Testis (tissue), 3 donors: Measurements from ENCODE around the gene MRPS33. TPM values are rescaled to one million over a fixed set of nuclear protein-coding genes. Genes with fewer than 3 reads are reported as not detected.
"Not testable (repeated sequence)": the region's sequence is repeated elsewhere in the genome, so short reads cannot be mapped to it uniquely, and the experiment has no call there.

ENCODE experiments used
- DNase-seq: peaks from one replicate; pipeline ENCODE4 v3.0.0-alpha.2; 2019
- H3K27ac ChIP-seq, 2 donors: fragments of 200-600 bp; sonication (generic); one replicate each; pipeline ENCODE4 v1.5.1; 2019
- H3K27me3 ChIP-seq: fragments of 200-600 bp; sonication (generic); one replicate; pipeline ENCODE4 v1.5.1; 2019
- H3K36me3 ChIP-seq: fragments of 200-600 bp; sonication (generic); one replicate; pipeline ENCODE4 v1.5.1; 2017; ENCODE audit warnings: low read depth; ENCODE audit errors: missing control alignments
- H3K4me1 ChIP-seq: fragments of 200-600 bp; sonication (generic); one replicate; pipeline ENCODE4 v1.5.1; 2019
- H3K4me3 ChIP-seq, 2 donors: fragments of 200-600 bp; sonication (generic); one replicate each; pipeline ENCODE4 v1.5.1; 2017 to 2019
- H3K9me3 ChIP-seq: fragments of 200-600 bp; sonication (generic); one replicate; pipeline ENCODE4 v1.5.1; 2017
- CTCF ChIP-seq, 3 experiments: fragments of 450-650 bp in 2 of 3; fragments of 200-600 bp in 1 of 3; sonication (generic) in 1 of 3; IDR thresholded peaks; one replicate each; pipeline ENCODE4 v1.5.1; 2016 to 2019; ENCODE audit warnings: antibody characterized with exemption in 3 of 3, mild to moderate bottlenecking in 2 of 3, moderate library complexity in 1 of 3
- POLR2A ChIP-seq: fragments of 450-650 bp; IDR thresholded peaks from one replicate; pipeline ENCODE4 v1.6.1; 2017; ENCODE audit warnings: antibody characterized with exemption, mild to moderate bottlenecking, moderate library complexity
- WGBS, 2 donors: methylation state at CpG; one replicate each; pipeline ENCODE4 v1.1.5; 2018; 5-methylcytosine and 5-hydroxymethylcytosine counted together
- intact Hi-C: fragments of 100-400 bp; cut with DNase I; formaldehyde crosslinking; loops from one replicate; pipeline ENCODE4 v1.15.1; 2023; ENCODE audit warnings: low total_unique reads
- polyA plus RNA-seq: library from polyadenylated mRNA; stranded (reverse); fragments of 350-450 nt; fragmentation: Illumina TruSeq; extraction: RNeasy Lipid Tissue Mini Kit (QIAGEN cat#74804); gene quantifications from one replicate; pipeline ENCODE4 v1.2.3, GENCODE V29; 2014; ENCODE audit warnings: low read depth, low replicate concordance; ENCODE audit not compliant: insufficient read depth
- total RNA-seq, 2 donors: library from RNA; depleted of rRNA; stranded (reverse); fragments of >200 nt; gene quantifications; one replicate each; pipeline ENCODE4 v1.2.3, GENCODE V29; 2016

MRPS33 gene
- total and polyA plus RNA-seq, 3 donors from 2014 or later, result 28.8 to 114 (median 31.9) TPM

GRCh38 chr7:140972876-140973829 is 41.6 kb downstream of the MRPS33 start:
- intact Hi-C loops, result no loop called here
- Histone ChIP-seq H3K36me3 (no peaks in the 10 kb centered on the region), H3K4me1 (no peaks in the 10 kb centered on the region), H3K27me3 (no peaks in the 10 kb centered on the region), H3K4me3 (no peak overlapping the region), H3K9me3 (no peaks in the 10 kb centered on the region), H3K27ac (no peak overlapping the region)
- 81 to 85% methylated on average over 8 to 9 of the region's 9 CpGs for WGBS, 2 donors
- TF ChIP-seq POLR2A (no peak), CTCF (IDR thresholded peaks at IDR 0.05) (no peak)
- no peak for DNase-seq

- no peaks in the 10 kb centered on the region for H3K9me3 ChIP-seq
- no peak for TF ChIP-seq POLR2A
- no peaks in the 10 kb centered on the region for H3K27me3 ChIP-seq
- no peak for DNase-seq
- no peaks in the 10 kb centered on the region for H3K36me3 ChIP-seq
- H3K4me1 ChIP-seq, result no peaks in the 10 kb centered on the region
- intact Hi-C loops, result no loop called here
- 76 to 86% methylated on average over 2 of the region's 2 CpGs for WGBS, 2 donors
- H3K4me3 ChIP-seq, result no peak overlapping the region
- no peak overlapping the region for H3K27ac ChIP-seq
These were observed 42.4 kb downstream of the MRPS33 start for GRCh38 chr7:140972344-140972743.

- no peaks in the 10 kb centered on the region for H3K9me3 ChIP-seq
- intact Hi-C loops, result no loop called here
- no peak for DNase-seq
- H3K27me3 ChIP-seq, result no peaks in the 10 kb centered on the region
- no peaks in the 10 kb centered on the region for H3K36me3 ChIP-seq
- TF ChIP-seq CTCF (IDR thresholded peaks at IDR 0.05) (no peak), POLR2A (no peak)
- WGBS, 2 donors, result 71 to 78% methylated on average over 2 of the region's 2 CpGs
- no peak overlapping the region for H3K27ac ChIP-seq
- no peak overlapping the region for H3K4me3 ChIP-seq
- no peaks in the 10 kb centered on the region for H3K4me1 ChIP-seq
These were observed 47.3 kb downstream of the MRPS33 start for GRCh38 chr7:140967438-140967837.

- 68 to 82% methylated on average over 5 of the region's 5 CpGs for WGBS, 2 donors
- no peak for DNase-seq
- no peaks in the 10 kb centered on the region for H3K4me1 ChIP-seq
- no peaks in the 10 kb centered on the region for H3K36me3 ChIP-seq
- intact Hi-C loops, result no loop called here
- H3K27ac ChIP-seq, result no peak overlapping the region
- no peak for TF ChIP-seq POLR2A
- TF ChIP-seq CTCF (IDR thresholded peaks at IDR 0.05), result no peak
- H3K27me3 ChIP-seq, result no peaks in the 10 kb centered on the region
- H3K9me3 ChIP-seq, result no peaks in the 10 kb centered on the region
- H3K4me3 ChIP-seq, result no peak overlapping the region
These were observed 48.1 kb downstream of the MRPS33 start for GRCh38 chr7:140966561-140967233.

- no peak overlapping the region for H3K27ac ChIP-seq
- H3K9me3 ChIP-seq, result no peaks in the 10 kb centered on the region
- no peaks in the 10 kb centered on the region for H3K27me3 ChIP-seq
- no peak for TF ChIP-seq CTCF (IDR thresholded peaks at IDR 0.05)
- no peak for TF ChIP-seq POLR2A
- WGBS, 2 donors, result 92 to 98% methylated on average over 4 of the region's 4 CpGs
- no peak for DNase-seq
- no peak overlapping the region for H3K4me3 ChIP-seq
- no peaks in the 10 kb centered on the region for H3K4me1 ChIP-seq
- H3K36me3 ChIP-seq, result no peaks in the 10 kb centered on the region
- intact Hi-C loops, result no loop called here
These were observed 53.6 kb downstream of the MRPS33 start for GRCh38 chr7:140961117-140961516.

- DNase-seq, H3K27me3 ChIP-seq, H3K27ac ChIP-seq, H3K4me1 ChIP-seq, H3K36me3 ChIP-seq, H3K4me3 ChIP-seq, H3K9me3 ChIP-seq, intact Hi-C loops: not testable (repeated sequence)
- WGBS, 2 donors, result 78 to 90% methylated on average over 8 to 25 of the region's 25 CpGs
These were observed 57.8 kb downstream of the MRPS33 start for GRCh38 chr7:140956997-140957396.
